GM10266 (cell line): ENCODE data around the gene TRAK2.
"Not testable (repeated sequence)": the region's sequence is repeated elsewhere in the genome, so short reads cannot be mapped to it uniquely, and the experiment has no call there.

ENCODE experiments used
- DNase-seq: peaks from one replicate; pipeline ENCODE4 v3.0.0; 2012; ENCODE audit errors: extremely low spot score
- CTCF ChIP-seq: IDR thresholded peaks from 2 replicates; pipeline ENCODE4 v1.5.1; 2012; ENCODE audit warnings: mild to moderate bottlenecking, low read depth; ENCODE audit not compliant: control insufficient read depth, insufficient read depth; ENCODE audit errors: missing control alignments

The TRAK2 gene

GRCh38 chr2:201377218-201377617 lies 74.0 kb downstream of the TRAK2 start:
- TF ChIP-seq CTCF, result no peak
- DNase-seq, result no peak

GRCh38 chr2:201369775-201370174 lies 81.5 kb downstream of the TRAK2 start:
- DNase-seq, result no peak
- no peak for TF ChIP-seq CTCF

GRCh38 chr2:201369318-201369717 lies 81.9 kb downstream of the TRAK2 start:
- DNase-seq, result not testable (repeated sequence)

- DNase-seq, result no peak
- TF ChIP-seq CTCF, result no peak
Measured at GRCh38 chr2:201366146-201366545, 85.1 kb downstream of the TRAK2 start.

- DNase-seq, result peak; percentile 30
Measured at GRCh38 chr2:201363857-201364560, 87.2 kb downstream of the TRAK2 start.

GRCh38 chr2:201362396-201362795 lies 88.9 kb downstream of the TRAK2 start:
- no peak for DNase-seq
- TF ChIP-seq CTCF, result no peak

More at GRCh38 chr2:201363857-201364560, 87.2 kb downstream of the TRAK2 start:
- peak; percentile 75 for TF ChIP-seq CTCF

- DNase-seq, result no peak
- TF ChIP-seq CTCF, result no peak
Measured at GRCh38 chr2:201361078-201361733, 90.1 kb downstream of the TRAK2 start.
